Activated CD4-positive, CD25-positive, alpha-beta regulatory T cell (primary cell): Measurements from ENCODE around the gene HAPSTR1.
"Not testable (repeated sequence)": the region's sequence is repeated elsewhere in the genome, so short reads cannot be mapped to it uniquely, and the experiment has no call there.

ENCODE experiments used
- DNase-seq, 4 experiments: peaks; one replicate each; lab custom pipeline; 2025; lab: John Stamatoyannopoulos, UW

HAPSTR1 gene, protein sequence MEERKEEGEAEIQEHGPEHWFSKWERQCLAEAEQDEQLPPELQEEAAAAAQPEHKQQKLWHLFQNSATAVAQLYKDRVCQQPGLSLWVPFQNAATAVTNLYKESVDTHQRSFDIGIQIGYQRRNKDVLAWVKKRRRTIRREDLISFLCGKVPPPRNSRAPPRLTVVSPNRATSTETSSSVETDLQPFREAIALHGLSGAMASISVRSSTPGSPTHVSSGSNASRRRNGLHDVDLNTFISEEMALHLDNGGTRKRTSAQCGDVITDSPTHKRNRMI

GRCh38 chr16:9090960-9091866, at the start of gene HAPSTR1:
Gene HAPSTR1 (plus strand): TSS chr16:9091644. CDS start chr16:9092045, 401 bp downstream.
- DNase-seq = peak; percentile 100

GRCh38 chr16:9042533-9042932, 48.9 kb upstream of the HAPSTR1 start:
- DNase-seq = no peak

GRCh38 chr16:9042964-9043680, 48.3 kb upstream of the HAPSTR1 start:
- no peak for DNase-seq

DNA sequence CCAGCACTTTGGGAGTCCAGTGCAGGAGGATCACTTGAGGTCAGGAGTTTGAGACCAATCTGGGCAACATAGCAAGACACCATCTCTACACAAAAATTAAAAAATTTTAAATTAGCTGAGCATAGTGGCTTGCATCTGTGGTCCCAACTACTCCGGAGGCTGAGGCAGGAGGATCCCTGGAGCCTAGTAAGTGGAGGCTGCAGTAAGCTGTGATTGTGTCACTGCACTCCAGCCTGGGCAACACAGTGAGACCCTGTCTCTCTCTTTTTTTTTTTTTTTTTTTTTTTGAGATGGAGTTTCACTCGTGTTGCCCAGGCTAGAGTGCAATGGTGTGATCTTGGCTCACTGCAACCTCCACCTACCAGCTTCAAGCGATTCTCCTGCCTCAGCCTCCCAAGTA, 45.9 kb upstream of the HAPSTR1 start:
- not testable (repeated sequence) for DNase-seq

GRCh38 chr16:9046667-9047055, 44.8 kb upstream of the HAPSTR1 start:
- no peak for DNase-seq

- DNase-seq = peak in 1 of 4 experiments; percentile 8
Measured at GRCh38 chr16:9047689-9048301, 43.6 kb upstream of the HAPSTR1 start.

- DNase-seq = no peak
Measured at GRCh38 chr16:9048302-9048700, 43.1 kb upstream of the HAPSTR1 start.

- no peak for DNase-seq
Measured at GRCh38 chr16:9049241-9049640, 42.2 kb upstream of the HAPSTR1 start.

DNA sequence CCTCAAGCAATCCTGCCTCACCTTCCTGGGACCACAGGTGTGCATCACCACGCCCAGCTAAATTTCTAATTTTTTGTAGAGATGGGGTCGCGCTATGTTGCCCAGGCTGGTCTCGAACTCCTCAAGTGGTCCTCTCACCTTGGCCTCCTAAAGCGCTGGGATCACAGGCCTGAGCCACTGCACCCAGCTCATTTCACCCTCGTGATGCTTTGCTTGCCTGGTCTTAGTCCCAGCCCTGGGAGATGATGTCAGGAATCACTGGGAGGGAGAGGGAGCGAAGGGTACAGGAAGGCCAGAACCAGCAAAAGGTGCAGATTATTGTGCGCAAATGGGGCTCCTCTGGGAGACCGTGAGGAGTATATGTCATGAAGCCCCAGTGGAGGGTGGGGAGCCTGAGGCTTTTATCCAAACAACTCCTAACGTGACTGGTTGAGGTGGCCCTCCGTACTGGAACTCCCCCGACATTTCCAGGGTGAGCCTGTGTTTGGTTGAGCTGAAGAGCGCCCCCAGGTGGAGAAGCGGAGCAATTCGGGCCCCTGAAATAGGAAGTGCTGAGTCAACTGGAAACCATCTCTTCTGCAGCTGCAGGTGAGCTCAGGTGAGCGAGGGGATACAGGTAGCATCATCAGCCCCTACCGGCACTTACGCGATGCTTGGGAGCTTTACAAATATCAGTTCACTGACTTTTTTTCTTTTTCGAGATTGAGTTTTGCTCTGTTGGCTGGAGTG, 41.2 kb upstream of the HAPSTR1 start:
- DNase-seq = no peak

DNA sequence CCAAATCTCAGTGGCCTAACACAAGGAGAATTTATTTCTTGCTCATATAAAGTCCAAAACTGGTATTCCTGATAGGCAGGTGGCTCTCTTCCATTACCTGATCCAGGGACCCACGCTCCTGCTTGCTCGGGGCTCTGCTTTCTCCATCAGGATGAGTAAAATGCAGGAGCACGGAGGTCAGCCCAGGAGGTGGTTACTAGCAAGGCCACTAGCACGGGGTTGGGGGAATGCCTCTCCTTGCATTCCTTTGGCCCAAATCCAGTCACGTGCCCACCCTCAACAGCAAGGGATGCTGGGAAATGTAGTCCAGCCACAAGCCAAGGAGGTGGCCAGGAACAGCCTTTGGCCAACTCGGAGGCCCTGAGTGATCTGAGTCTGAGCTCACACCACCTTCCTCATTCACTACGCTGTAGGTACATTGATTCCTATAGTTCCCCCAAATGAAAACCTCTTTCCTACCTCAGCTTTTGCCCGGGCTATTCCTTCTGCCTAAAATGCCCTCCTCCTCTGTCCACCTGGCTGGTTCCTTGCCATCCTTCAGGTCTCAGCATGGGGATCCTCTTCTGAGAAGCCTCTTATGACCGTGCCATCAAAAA, 38.3 kb upstream of the HAPSTR1 start:
- no peak for DNase-seq

DNA sequence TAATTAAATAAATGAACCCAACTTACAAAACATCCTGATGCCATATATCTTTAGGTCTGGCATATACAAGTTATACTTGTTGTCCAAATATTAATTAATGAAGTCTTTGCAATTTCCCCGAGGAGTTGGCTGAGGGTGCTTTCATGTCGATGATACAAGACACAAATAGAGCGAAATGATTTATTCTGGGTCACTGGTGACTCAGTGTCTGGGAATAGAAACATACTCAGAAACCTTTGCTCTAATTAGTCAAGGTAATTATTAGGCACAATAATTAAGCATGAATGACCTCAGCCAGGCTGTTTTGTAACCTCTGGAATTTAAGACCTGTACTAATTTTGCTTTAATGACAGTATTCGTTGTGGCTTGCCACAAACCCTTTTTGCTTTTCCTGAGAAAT, 37.0 kb upstream of the HAPSTR1 start:
- DNase-seq = no peak

DNA sequence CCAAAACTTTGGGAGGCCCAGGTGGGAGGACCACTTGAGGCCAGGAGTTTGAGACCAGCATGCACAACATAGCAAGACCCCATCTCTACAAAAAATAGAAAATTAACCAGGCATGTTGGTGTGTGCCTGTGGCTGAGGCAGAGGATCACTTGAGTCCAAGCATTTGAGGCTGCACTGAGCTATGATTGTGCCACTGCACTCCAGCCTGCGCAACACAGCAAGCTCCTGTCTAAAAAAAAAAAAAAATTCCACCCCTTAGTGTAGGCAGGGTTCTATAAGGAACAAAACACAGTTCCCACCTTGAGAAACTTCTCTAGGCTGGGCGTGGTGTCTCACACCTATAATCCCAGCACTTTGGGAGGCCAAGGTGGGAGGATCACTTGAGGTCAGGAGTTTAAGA, 36.3 kb upstream of the HAPSTR1 start:
- DNase-seq = no peak

GRCh38 chr16:9055661-9056060, 35.8 kb upstream of the HAPSTR1 start:
- DNase-seq = no peak

GRCh38 chr16:9056061-9056460, 35.4 kb upstream of the HAPSTR1 start:
- no peak for DNase-seq

DNA sequence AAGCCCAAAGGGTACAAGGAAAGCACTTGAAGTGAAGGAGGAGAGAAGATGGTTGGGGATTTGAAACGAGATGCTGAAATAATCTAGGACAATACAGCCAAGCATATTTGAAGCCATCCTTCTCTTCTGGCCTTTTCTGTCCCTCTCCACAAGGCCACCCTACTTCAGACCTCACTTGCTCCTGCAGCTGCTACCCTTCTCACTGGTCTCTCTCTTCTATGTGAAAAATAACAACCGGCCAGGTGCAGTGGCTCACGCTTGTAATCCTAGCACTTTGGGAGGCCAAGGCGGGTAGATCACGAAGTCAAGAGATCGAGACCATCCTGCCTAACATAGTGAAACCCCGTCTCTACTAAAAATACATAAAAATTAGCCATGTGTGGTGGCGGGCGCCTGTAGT, 33.2 kb upstream of the HAPSTR1 start:
- no peak for DNase-seq

GRCh38 chr16:9060225-9060624, 31.2 kb upstream of the HAPSTR1 start:
- DNase-seq = no peak

GRCh38 chr16:9061358-9061813, 30.1 kb upstream of the HAPSTR1 start:
- no peak for DNase-seq

DNA sequence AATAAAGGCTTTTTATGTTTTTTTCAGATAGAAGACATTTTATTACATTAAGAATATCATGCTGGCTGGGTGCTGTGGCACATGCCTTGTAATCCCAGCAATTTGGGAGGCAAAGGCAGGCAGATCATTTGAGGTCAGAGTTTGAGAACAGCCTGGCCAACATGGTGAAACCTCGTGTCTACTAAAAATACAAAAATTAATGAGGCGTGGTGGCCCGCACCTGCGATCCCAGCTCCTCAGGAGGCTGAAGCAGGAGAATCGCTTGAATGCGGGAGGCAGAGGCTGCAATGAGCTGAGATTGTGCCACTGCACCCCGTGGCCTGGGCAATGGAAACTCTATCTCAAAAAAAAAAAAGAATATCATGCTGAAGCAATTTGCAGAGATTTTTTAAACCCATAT, 29.1 kb upstream of the HAPSTR1 start:
- DNase-seq = no peak

GRCh38 chr16:9065077-9065476, 26.4 kb upstream of the HAPSTR1 start:
- no peak for DNase-seq

DNA sequence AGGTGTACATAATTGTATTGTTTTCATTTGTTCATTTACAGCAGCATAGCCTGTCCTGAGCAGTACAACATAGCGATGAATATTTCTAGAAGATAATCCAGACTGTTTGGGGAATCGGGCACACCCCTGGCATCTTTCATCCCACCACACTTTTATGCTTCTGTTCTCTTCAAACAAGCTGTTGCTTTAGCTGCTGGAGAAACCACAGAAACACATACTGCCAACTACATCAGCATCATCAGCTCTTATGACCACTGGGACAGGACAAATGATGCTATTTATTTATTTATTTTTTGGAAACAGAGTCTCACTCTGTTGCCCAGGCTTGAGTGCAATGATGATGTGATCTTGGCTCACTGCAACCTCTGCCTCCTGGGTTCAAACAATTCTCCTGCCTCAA, 22.6 kb upstream of the HAPSTR1 start:
- no peak for DNase-seq

- no peak for DNase-seq
Measured at GRCh38 chr16:9070254-9070653, 21.2 kb upstream of the HAPSTR1 start.
